ENCODE measurements around the gene PDE4D.
"Not testable (repeated sequence)": the region's sequence is repeated elsewhere in the genome, so short reads cannot be mapped to it uniquely, and the experiment has no call there.

PDE4D gene

GRCh38 chr5:59327191-59327980, 566.1 kb downstream of the PDE4D start:
- no peak for DNase-seq (ENCODE audit: low read depth)

GRCh38 chr5:59326596-59326995, 566.9 kb downstream of the PDE4D start:
- no peak for DNase-seq (ENCODE audit: low read depth)

GRCh38 chr5:59325070-59325469, 568.5 kb downstream of the PDE4D start:
- DNase-seq (ENCODE audit: low read depth): no peak

GRCh38 chr5:59322894-59323293, 570.6 kb downstream of the PDE4D start:
- no peak for DNase-seq (ENCODE audit: low read depth)

- no peak for DNase-seq (ENCODE audit: low read depth)
Observed at GRCh38 chr5:59322058-59322457, 571.5 kb downstream of the PDE4D start.

GRCh38 chr5:59321642-59322041, 571.9 kb downstream of the PDE4D start:
- DNase-seq (ENCODE audit: low read depth): no peak

GRCh38 chr5:59320420-59320819, 573.1 kb downstream of the PDE4D start:
- no peak for DNase-seq (ENCODE audit: low read depth)

- DNase-seq (ENCODE audit: low read depth): no peak
Observed at GRCh38 chr5:59319250-59319649, 574.3 kb downstream of the PDE4D start.

- DNase-seq (ENCODE audit: low read depth): no peak
Observed at GRCh38 chr5:59317774-59318205, 575.7 kb downstream of the PDE4D start.

- no peak for DNase-seq (ENCODE audit: low read depth)
Observed at GRCh38 chr5:59317023-59317773, 576.3 kb downstream of the PDE4D start.

- no peak for DNase-seq (ENCODE audit: low read depth)
Observed at GRCh38 chr5:59312223-59312622, 581.3 kb downstream of the PDE4D start.

- DNase-seq (ENCODE audit: low read depth): not testable (repeated sequence)
Observed at GRCh38 chr5:59308685-59309084, 584.8 kb downstream of the PDE4D start.

GRCh38 chr5:59303289-59303716, 590.2 kb downstream of the PDE4D start:
- not testable (repeated sequence) for DNase-seq (ENCODE audit: low read depth)

GRCh38 chr5:59302509-59302908, 591.0 kb downstream of the PDE4D start:
- not testable (repeated sequence) for DNase-seq (ENCODE audit: low read depth)

- DNase-seq (ENCODE audit: low read depth): no peak
Observed at GRCh38 chr5:59301727-59302126, 591.8 kb downstream of the PDE4D start.

GRCh38 chr5:59300930-59301329, 592.6 kb downstream of the PDE4D start:
- DNase-seq (ENCODE audit: low read depth): no peak

- DNase-seq (ENCODE audit: low read depth): no peak
Observed at GRCh38 chr5:59299006-59299405, 594.5 kb downstream of the PDE4D start.

GRCh38 chr5:59296317-59297264, 596.9 kb downstream of the PDE4D start:
- DNase-seq (ENCODE audit: low read depth): peak; percentile 45

- no peak for DNase-seq (ENCODE audit: low read depth)
Observed at GRCh38 chr5:59293700-59294099, 599.8 kb downstream of the PDE4D start.

GRCh38 chr5:59291941-59292340, 601.6 kb downstream of the PDE4D start:
- DNase-seq (ENCODE audit: low read depth): no peak

- DNase-seq (ENCODE audit: low read depth): no peak
Observed at GRCh38 chr5:59287884-59288283, 605.6 kb downstream of the PDE4D start.

GRCh38 chr5:59287361-59287760, 606.2 kb downstream of the PDE4D start:
- no peak for DNase-seq (ENCODE audit: low read depth)

Data from amniotic epithelial cell (primary cell).